Activated T-helper 1 cell treated with anti-CD3 and anti-CD28 coated beads, Interleukin-12 subunit alpha, Interleukin-12 subunit beta, Interleukin-2, Interleukin-4 antibody, amounts not matched to agents 30 ng/mL and 10 ng/mL and 1 ng/mL, durations not matched to agents 14 hours and 24 hours and 36 hours (primary cell): Measurements from ENCODE around the gene RHOG. TPM values are rescaled to one million over a fixed set of nuclear protein-coding genes. Genes with fewer than 3 reads are reported as not detected.
A peak's percentile ranks its signal among the peaks of the same experiment; 100 is the strongest.
"Not testable (repeated sequence)": the region's sequence is repeated elsewhere in the genome, so short reads cannot be mapped to it uniquely, and the experiment has no call there.

Experiments
- DNase-seq: peaks from one replicate; pipeline ENCODE4 v3.0.0; 2021; ENCODE audit warnings: low spot score
- H3K27ac Mint-ChIP-seq: one replicate; pipeline ENCODE4 v1.8.0; 2021; ENCODE audit warnings: mild to moderate bottlenecking, mixed read lengths
- H3K27me3 Mint-ChIP-seq: one replicate; pipeline ENCODE4 v1.8.0; 2022; ENCODE audit warnings: mild to moderate bottlenecking, moderate library complexity, mixed read lengths; ENCODE audit not compliant: insufficient read depth
- H3K36me3 Mint-ChIP-seq: one replicate; pipeline ENCODE4 v1.8.0; 2021; ENCODE audit warnings: low read depth, mixed read lengths
- H3K4me1 Mint-ChIP-seq: one replicate; pipeline ENCODE4 v1.8.0; 2021; ENCODE audit warnings: low read depth, mixed read lengths
- H3K4me3 Mint-ChIP-seq: one replicate; pipeline ENCODE4 v1.8.0; 2021; ENCODE audit warnings: mild to moderate bottlenecking, moderate library complexity, mixed read lengths
- H3K9me3 Mint-ChIP-seq: one replicate; pipeline ENCODE4 v1.8.0; 2021; ENCODE audit warnings: mixed read lengths
- intact Hi-C: fragments of 100-400 bp; cut with micrococcal nuclease; formaldehyde crosslinking; loops from one replicate; pipeline ENCODE4 v1.15.1; 2024
- total RNA-seq: library from RNA; stranded (reverse); gene quantifications from 2 replicates; pipeline ENCODE4 v1.2.3, GENCODE V29; 2022

The RHOG gene
- total RNA-seq, 1 donor from 2014 or later = 170 TPM

DNA sequence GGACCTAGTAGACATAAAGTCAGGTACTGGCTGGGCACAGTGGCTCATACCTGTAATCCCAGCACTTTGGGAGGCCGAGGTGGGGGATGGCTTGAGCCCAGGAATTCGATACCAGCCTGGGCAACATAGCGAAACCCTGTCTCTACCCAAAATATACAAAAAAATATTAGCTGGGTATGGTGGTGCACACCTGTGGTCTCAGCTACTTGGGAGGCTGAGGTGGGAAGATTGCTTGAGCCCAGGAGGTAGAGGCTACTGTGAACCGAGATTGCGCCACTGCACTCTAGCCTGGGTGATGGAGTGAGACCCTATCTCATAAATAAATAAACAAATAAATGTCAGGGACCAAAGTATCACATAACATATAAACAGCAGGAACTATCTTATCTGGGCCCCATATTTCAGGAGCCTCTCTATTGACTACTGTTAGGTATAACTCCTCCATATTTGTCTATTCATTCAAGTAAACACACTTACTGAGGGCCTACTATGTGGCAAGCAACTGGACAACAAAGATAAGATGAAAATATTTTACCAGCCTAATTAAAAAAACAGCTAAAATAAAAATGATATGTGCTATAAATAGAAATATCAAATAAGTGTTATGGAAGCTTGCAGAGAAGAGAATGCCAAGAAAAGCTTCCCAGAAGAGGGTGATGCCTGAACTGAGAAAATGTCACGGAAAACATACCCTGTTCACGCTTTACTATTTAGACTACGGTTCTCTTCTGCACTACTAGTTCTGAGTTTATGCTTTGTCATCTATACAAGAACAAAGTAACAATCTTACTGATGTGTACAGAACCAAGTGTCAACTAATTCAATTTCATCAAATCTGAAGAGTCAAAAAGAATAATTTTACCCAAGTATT is 45.4 kb downstream of the RHOG start:
- Mint-ChIP-seq H3K36me3 (peaks cover 41% of the 10 kb centered on the region), H3K9me3 (no peaks in the 10 kb centered on the region), H3K27ac (peak overlapping the region; percentile 95), H3K4me3 (peak overlapping the region; percentile 99), H3K27me3 (no peaks in the 10 kb centered on the region), H3K4me1 (peaks cover 37% of the 10 kb centered on the region)
- intact Hi-C loops = loop anchor here (5.0 kb wide), 3 partner anchors 152 to 803 kb away; partner anchors contain the start of genes NAP1L4 and ZNF195
- DNase-seq = no peak

DNA sequence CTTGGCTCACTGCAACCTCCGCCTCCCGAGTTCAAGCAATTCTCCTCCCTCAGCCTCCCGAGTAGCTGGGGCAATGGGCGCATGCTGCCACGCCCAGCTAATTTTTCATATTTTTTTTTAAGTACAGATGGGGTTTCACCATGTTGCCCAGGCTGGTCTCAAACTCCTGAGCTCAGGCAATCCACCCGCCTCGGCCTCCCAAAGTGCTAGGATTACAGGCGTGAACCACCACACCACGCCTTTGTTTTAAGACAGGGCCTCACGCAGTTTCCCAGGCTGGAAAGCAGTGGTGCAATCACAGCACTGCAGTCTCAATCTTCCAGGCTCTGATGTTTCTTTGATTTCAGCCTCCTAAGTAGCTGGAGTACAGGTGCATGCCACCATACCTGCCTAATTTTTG is 46.4 kb downstream of the RHOG start:
- Mint-ChIP-seq H3K4me1 (peaks cover 43% of the 10 kb centered on the region), H3K36me3 (peaks cover 44% of the 10 kb centered on the region)
- DNase-seq, H3K4me3 Mint-ChIP-seq, H3K27me3 Mint-ChIP-seq, intact Hi-C loops, H3K27ac Mint-ChIP-seq, H3K9me3 Mint-ChIP-seq: not testable (repeated sequence)

DNA sequence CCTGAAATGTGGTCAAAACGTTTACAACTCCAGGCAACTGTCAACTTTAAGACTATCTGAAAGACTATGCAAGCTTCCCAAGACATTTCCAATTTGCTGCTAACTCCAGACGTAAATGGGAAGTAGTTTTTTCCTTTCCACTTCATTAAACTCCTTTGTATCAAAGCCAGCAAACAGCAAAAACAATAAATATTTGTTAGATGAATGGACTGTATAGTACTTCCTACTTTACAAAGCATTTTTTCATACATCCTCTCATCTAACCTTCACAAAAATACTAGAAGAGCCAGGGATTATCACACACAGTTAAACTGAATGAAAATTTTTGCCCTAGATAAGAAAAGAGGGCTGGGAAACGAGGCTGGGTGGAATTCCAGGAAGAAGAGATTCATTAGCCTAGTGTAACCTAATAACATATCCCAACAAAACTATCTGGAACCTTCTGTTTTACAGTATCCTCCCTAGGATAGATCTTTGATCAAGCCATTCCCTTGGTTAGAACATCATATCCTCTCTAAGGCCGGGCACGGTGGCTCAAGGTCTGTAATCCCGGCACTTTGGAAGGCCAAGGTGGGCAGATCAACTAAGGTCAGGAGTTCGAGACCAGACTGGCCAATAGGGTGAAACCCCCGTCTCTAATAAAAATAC is 53.9 kb downstream of the RHOG start:
- peak overlapping the region; percentile 49 for H3K27ac Mint-ChIP-seq
- intact Hi-C loops = no loop called here
- peaks cover 77% of the 10 kb centered on the region for H3K4me1 Mint-ChIP-seq
- peak overlapping the region; percentile 5 for H3K4me3 Mint-ChIP-seq
- H3K27me3 Mint-ChIP-seq = no peaks in the 10 kb centered on the region
- no peak for DNase-seq
- no peaks in the 10 kb centered on the region for H3K9me3 Mint-ChIP-seq
- H3K36me3 Mint-ChIP-seq = peaks cover 23% of the 10 kb centered on the region

DNA sequence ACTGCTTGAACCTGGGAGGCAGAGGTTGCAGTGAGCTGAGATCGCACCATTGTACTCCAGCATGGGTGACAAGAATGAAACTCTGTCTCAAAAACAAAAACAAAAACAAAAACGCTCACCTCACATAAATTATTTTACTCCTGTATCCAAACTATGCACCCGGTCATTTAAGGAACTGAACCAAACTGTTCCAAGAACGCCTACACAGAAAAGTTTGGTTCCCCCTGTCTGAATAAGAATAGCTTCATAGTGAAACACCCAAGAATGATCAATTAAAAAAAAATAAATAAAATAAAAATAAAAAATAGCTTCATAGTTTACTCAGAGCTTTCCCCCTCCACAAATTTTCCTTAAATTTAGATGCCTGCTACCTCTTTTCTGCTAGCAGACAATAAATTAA is 57.1 kb downstream of the RHOG start:
- DNase-seq = no peak
- intact Hi-C loops = no loop called here
- no peaks in the 10 kb centered on the region for H3K27me3 Mint-ChIP-seq
- H3K4me3 Mint-ChIP-seq = no peak overlapping the region
- H3K27ac Mint-ChIP-seq = peak overlapping the region; percentile 40
- H3K9me3 Mint-ChIP-seq = no peaks in the 10 kb centered on the region
- H3K4me1 Mint-ChIP-seq = peaks cover 72% of the 10 kb centered on the region
- peaks cover 30% of the 10 kb centered on the region for H3K36me3 Mint-ChIP-seq

DNA sequence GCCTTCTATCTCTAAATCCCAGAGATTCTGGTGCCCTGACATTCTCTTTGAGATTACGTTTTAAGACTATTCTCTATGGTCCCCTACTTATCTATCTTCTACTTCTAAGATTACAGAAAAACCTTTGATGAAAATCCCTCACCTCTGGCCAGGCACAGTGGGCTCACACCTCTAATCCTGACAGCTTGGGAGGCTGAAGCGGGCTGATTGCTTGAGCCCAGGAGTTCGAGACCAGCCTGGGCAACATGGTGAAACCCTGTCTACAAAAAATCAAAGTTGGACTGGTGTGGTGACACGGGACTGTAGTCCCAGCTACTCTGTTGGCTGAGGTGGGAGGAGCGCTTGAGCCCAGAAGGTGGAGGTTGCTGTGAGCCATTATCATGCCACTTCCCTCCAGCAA is 57.8 kb downstream of the RHOG start:
- H3K4me1 Mint-ChIP-seq = peaks cover 73% of the 10 kb centered on the region
- intact Hi-C loops = no loop called here
- H3K27me3 Mint-ChIP-seq = no peaks in the 10 kb centered on the region
- peaks cover 34% of the 10 kb centered on the region for H3K36me3 Mint-ChIP-seq
- H3K4me3 Mint-ChIP-seq = peak overlapping the region; percentile 56
- DNase-seq = no peak
- H3K27ac Mint-ChIP-seq = peak overlapping the region; percentile 55
- no peaks in the 10 kb centered on the region for H3K9me3 Mint-ChIP-seq

DNA sequence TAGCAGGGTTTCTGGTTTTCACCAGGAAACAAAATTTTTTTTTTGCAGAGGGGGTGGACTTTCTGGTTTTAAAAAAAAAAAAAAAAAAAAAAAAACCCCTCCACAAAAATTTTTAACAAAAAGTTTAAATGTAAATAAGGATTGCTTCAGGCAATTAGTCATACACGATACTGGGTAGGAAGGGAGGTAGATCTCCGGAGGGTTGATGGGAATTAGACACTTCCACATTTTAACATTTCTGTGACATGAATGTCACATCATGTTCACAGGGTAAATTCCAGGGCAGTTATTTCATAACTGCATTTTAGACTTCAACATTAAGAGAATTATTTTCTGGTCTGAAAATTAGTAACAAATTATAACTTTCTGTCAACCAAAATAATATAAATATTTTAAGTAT is 59.3 kb downstream of the RHOG start:
- Mint-ChIP-seq H3K4me1 (peaks cover 58% of the 10 kb centered on the region), H3K27ac (peak overlapping the region; percentile 71), H3K27me3 (no peaks in the 10 kb centered on the region), H3K36me3 (peaks cover 38% of the 10 kb centered on the region), H3K4me3 (peak overlapping the region; percentile 47), H3K9me3 (no peaks in the 10 kb centered on the region)
- no peak for DNase-seq
- intact Hi-C loops = no loop called here

Other genes with a start within 250 kb of the RHOG start
- not detected in 2 replicates for gene ART5, start 199.0 kb downstream of the RHOG start, total RNA-seq
- gene ART1, start 195.8 kb downstream of the RHOG start, total RNA-seq = not detected in 2 replicates
- 2.6 and 2.9 TPM in 2 replicates for gene CHRNA10, start 169.6 kb downstream of the RHOG start, total RNA-seq
- 122 and 123 TPM in 2 replicates for gene NUP98, start 43.4 kb downstream of the RHOG start, total RNA-seq
- gene PGAP2, start 32.4 kb downstream of the RHOG start, total RNA-seq = 29.8 and 30.1 TPM in 2 replicates
- 61.7 and 68.0 TPM in 2 replicates for gene STIM1, start 14.7 kb upstream of the RHOG start, total RNA-seq